NOMO-1 treated with DMSO at 0.1 percent for 48 hours (cell line): Measurements from ENCODE around the gene MYRIP.

Source experiments
- DNase-seq: peaks from one replicate; lab custom pipeline; 2025; ENCODE audit not compliant: unreplicated experiment; lab: John Stamatoyannopoulos, UW

MYRIP gene

DNA sequence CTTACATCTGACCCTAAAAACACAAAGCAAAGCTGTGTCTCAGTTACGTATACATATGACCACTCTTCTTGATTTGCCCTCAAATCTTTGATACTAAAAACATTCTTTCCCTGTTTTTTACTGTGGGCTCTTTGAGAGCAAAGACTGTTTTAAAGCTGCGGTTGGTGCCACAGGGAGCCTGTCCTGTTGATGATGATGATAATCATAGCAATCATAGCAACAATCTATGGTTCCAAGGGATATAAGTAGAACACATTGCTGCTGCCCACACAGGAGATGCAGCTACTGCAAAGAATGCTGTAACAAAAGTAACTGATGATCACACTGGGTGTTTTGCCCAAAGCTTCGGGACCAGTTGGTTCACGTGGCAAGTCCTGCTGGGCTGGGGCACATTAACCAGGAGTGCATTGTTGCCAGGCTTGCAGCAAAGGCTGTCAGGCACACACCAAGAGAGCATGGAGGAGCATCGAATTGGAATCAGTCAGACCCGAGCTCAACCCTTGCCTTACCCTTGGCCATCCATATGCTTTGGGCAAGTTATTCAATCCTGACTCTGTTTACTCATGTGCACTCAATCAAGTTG lies 368.7 kb downstream of the MYRIP start:
- no peak for DNase-seq

DNA sequence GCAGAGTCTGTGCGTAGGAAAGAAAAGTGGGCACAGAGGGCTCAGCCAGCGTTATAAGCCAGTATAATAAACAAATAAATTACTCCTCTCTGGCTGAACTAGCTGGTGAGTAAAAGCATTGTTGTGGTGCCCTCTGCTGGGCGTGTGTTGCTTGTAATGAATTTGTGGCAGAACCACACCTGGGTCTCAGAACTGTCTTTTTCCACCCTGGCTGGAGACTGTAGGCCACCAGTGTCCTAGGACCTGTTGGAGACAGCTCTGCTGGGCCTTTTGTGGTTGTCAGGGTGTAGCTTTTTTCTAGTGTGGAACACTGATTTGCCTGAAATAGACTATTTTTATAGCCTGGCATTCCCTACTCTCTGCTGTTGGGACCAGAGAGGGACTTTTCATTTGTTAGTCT lies 369.6 kb downstream of the MYRIP start:
- peak; percentile 38 for DNase-seq

DNA sequence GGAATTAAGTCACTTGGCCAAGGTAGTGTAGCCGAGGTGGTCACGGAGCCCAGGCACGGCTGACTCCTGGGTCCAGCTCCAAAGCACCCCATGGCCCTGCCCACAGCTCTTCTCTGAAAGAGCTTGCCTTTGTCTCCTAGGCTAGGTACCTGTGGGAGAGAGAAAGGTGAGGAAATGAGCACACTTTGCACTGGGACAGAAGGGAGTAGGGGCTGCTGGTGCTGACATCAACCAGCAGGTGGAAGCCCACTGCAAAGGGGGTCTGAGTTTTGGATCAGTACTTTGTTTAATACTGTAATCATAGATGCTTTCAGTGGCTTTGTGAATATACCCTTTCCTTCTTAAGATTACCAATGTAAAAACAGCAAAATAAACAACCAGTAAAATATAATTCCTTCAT lies 371.8 kb downstream of the MYRIP start:
- no peak for DNase-seq

DNA sequence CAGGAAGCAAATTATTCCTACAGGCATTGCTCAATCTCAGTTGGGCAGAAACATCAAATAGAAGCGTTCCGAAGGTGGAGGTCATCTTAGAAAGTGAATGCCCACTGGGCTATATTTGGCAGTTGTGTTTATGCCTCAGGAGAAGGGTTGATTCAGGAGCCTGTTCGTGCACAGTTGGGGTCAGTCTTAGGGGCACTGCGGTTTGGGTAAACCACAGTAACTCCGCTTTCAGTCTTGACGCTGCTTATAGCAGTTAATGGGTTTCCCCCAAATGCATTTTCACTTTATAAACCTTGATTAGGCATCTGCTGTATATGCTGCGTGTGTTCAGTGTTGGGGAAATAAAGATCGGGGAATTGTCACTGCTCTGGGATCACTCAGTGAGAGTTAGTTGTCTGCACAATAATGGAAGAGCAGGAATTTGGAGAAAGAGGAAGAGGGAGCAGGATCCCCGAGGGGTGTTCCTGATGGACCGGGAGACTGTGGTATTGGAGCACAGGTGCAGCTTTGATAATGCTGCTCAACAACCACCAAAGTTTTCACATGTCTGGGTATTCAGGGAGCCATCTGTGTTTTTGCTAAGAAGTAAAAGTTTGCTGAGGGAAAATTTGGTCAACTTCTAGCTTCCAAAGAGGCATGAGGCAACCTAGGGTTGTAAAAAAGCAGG lies 375.8 kb downstream of the MYRIP start:
- DNase-seq = peak; percentile 32

DNA sequence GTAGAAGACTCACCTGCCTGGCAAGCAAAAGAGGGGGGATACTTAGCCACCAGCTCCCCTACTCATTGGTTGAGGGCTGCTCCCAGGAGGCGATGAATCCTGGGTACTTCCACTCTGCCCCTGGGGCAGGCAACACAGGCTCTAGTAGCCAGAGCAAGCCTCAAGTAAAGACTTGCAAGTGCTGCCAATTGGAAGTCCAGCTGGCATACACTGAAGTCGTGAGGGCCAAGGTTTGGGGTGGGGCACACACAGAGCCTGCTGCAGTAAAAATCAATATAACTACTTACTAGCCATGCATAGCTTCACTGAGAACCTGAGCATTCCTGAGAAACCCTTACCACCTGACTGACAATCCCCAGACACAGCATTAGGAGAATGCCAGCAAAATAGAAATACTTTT lies 377.1 kb downstream of the MYRIP start:
- DNase-seq = no peak

DNA sequence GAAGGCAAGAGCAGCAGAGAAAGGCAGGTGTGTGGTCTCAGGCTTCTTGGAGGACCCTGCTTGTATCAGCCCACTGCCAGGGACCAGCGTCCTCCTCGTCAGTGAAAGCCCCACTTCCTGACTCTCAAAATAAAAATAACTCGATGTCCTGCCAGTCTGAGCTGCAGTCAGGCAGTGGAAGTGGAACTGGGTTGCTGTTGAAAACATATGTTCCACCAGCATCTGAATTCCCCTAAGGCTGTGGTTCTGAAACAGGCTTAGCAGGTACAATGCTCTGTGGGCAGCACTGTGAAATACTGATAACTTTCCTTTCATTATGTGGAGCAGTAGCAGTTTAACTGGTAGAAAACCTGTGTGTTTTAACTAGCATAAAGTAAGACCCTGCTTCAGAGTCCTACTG lies 378.5 kb downstream of the MYRIP start:
- DNase-seq = no peak

DNA sequence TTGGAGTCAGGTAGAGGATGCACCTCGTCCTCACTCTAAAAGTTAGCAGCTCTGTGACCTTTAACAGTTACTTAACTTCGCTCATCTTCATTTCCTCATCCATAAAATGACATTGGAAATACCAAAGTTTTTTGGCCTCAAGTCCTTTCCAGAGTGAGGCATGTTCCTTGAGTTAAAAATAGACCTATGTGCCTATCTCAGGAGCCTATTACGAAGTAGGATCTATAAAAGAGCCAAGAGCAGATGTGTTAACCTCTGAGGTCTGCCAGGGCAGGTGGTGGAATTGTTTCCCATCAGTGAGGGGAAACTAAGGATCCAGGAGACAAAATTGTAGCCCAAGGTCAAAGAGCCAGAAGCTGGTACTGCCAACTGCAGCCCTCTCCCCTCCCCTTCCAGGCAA lies 379.7 kb downstream of the MYRIP start:
- DNase-seq = no peak

DNA sequence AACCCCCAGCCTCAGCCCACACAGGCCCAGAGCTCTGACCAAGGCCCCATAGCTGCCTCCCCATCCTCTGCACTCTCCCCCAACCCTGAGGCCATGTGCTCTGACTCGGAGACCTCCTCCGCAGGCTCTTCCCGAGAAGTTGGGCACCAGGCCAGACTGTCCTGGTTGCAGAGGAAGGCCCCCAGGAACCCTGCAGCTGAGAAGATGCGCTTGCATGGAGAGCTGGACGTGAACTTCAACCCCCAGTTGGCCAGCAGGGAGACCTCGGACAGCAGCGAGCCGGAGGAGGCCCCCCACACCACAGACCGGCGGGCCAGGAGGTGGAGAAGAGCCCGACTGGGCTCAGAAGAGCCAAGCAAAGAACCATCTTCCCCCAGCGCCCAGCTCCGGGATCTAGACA lies 380.6 kb downstream of the MYRIP start:
- no peak for DNase-seq

DNA sequence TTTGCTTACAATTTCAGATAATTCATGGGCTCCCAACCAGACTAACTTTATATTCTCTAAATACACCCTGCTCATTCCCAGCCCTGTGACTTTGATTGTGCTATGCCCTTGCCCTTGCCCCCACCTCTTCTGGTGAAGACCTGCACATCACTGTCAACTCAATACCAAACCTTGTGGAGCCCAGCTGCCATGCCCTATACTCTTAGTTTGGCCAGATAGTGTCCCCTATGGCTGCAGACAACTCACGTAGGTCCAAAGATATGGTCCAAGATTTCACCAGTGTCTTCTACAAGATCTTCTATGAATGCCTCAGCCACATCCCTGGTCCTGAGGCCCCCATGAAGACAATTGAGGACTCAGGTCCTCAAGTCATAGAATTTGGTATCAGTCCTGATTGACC lies 381.8 kb downstream of the MYRIP start:
- DNase-seq = no peak

DNA sequence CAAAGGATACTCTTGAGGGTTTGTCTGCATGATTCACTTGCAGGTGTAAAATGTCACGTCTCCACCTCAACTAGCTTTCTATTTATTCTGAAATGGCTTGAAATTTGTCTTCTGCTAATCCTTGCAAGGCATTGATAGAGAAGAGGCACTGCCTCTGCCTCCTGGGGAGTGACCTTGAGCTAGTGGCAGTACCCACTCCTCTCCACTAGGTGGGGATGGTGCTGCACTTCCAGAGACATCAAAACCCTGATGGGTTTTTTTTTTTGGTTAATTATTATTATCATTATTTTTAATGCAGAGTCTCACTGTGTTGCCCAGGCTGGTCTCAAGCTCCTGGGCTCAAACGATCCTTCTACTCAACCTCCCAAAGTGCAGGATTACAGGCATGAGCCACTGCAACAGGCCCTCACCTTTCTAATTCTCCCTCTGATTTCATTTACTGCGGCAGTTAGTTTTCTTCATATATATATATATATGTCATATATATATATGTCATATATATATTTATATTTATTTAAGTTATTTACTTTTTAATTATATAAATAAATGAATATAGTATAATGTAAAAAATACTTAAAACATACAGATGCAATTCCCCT lies 382.5 kb downstream of the MYRIP start:
- DNase-seq = peak; percentile 35

DNA sequence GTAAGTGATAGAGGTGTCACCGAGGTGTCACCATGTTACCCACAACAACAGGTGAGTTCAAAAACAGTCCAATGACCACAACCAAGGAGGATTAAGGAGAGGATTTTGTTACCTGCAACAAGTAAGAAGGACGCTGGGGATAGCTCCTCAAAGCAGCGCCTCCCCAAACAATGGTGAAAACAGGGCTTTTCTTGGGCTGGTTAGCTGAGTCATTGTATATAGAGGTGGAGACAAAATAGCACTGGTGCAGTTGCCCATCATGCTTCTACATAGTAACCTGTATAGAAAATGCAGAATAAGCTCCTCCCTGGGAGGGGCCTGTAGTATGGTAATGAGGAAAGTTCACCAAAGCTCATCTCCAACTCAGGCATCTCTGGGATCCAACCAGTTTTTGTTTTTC lies 383.2 kb downstream of the MYRIP start:
- peak; percentile 13 for DNase-seq

DNA sequence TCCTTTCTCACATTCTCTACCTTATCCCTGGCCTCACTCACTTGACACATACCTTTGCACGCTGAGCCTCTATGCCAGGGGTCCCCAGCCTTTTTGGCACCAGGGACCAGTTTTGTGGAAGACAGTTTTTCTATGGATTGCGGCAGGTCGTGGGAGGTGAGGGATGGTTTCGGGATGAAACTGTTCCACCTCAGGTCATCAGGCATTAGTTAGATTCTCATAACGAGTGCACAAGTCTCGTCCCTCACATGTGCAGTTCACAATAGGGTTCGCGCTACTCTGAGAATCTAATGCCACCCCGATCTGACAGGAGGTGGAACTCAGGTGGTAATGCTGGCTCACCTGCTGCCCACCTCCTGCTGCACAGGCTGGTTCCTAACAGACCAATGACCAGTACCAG lies 387.6 kb downstream of the MYRIP start:
- DNase-seq = no peak

DNA sequence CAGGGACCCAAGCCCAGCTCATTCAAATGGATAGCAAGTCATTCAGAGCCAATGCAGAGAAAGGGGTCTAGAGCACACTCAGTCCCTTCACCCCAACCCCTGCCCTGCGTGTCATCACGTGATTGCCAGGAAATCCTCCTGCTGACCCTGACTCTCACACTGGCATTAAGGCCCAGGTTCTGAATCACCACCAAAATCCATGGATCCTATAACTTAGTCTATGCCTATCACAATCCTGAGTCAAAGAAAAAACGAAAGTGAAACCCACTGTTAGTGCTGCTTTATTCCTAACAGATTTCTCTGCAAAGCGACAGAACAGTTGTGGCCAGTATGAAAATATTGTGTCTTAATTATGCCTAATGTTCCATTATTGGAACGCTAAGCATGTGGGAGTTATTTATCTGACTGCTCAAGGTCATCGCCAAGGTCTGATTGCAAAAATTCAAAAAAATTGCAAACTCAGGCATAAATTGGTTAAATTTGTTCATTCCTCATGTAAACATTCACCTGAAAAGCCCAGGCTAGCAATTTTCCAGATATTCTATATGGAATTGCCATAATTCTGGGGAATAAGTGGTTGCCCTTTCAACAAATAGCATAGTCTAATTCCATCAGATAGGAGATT lies 391.4 kb downstream of the MYRIP start:
- no peak for DNase-seq

DNA sequence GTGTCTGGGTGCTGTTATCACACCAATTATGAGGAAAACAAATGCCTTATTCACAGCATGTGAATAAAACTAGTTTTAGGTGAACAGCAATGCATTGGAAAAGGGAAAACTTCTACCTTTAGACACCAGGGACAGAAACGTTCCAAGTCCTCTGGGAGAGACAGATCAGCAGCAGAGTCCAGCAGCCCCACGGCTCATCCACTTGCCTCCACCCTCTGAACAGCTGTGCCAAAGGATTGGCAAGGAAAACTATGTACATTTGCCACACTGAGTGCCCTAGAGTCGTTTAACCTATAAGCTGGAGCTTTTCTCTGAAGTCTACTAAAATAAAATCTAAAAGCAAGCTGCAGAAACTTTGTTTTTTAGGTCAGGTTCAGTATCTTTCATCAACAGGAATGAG lies 392.4 kb downstream of the MYRIP start:
- DNase-seq = no peak

DNA sequence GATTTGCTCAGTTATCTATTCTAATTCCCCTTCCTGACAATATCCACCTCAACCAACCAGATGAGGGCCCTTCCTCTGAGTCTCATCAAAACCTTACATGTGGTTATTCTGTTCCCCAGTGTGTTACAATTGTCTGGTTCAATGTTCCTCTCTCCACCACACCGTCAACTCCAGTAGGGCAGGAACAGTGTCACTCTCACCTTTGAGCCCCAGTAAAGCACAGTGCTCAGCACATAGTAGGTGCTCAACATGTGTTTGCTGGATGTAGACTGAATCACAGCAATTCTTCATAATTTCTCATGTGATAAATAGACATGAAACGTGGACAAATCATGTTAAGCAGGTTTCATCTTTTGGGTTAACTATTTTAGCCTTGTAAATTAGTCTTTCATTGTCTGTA lies 397.1 kb downstream of the MYRIP start:
- DNase-seq = no peak

DNA sequence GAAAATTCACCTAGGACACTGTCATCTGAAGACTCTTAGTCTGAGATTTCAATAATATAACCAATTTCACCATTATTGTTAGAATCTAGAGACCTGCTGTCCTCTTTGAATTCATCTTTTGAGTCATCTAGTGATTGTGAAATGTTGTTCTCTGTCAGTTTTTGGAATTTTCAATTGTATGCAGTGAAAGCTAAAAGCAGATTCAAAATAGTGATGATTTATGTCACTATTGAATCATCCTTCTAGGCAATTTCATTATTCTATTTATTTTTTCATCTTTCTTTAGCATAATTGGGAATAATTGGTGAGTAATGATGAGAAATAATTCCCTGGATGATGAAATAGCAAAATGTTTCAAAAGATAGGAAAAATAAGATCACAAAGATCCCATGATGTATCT lies 398.4 kb downstream of the MYRIP start:
- DNase-seq = no peak

DNA sequence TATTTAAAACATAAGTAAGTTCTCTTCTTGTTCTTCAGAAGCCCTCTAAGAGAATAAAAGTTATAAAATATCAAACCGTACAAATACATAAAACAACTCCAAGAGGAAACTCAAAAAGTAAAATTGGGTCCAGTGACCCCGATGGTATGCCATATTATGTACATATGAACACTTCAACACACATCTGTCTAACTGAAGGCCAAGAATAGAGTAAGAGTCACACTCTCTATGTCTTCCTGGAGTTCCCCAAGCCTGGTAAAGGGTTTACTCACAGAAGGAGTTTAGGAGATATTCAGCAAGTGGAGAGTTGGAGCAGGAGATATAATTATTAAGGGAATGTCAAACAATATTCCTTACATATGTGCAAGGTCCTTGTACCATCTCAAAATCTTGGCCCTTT lies 398.8 kb downstream of the MYRIP start:
- DNase-seq = no peak

DNA sequence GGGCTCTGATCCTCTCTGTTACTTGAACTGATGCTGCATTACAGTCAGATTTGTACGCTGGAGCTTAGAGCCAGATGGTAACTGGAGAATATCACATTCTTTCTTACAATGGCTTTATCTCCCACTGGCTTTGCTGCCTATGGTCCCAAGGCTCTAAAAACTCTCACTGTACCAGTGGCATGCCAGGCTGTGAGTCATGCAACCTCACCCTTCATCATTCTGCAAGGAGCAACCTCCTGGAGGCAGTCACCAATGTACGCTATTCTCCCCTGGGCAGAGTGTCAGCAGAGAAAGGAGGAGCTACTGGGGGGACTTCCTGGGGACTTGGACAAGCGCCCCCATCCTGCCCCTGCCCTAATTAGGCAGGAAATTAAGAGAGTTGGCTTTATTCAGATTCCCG lies 402.2 kb downstream of the MYRIP start:
- DNase-seq = no peak

DNA sequence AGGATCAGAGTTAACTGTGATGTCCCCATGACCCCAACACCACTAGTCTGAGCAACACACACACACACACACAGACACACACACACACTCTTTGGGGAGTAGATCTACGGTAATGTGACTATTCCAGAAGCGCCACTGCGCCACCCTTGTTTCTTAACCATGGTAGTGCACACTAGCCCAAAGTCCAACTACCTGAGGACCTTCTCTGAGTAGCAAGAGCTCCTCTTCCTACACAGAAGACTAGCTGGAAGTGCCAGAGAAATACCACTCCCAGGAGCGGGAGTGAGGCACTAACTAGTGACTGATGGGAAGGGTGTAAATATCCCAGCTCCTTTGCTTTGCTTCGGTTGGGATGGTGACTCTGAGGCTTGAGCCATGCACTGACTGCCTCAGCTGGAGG lies 404.1 kb downstream of the MYRIP start:
- no peak for DNase-seq

DNA sequence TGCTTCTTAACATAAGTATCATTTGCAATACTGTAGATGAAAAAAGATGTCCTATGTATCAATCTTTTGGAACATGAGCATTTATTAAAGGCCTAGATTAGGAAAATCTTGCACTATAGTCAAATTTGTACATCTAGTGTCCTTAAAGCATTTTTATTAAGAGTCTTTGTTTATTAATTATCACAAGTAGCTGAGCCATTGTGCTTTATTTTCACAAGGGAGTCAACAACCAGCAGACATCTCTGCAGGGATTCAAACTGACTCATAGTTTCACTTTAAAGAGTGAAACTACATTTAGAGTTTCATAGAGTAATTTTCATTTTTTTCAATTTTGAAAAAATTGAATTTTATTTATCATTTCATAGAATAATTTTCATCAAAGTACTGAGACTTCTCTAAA lies 405.6 kb downstream of the MYRIP start:
- no peak for DNase-seq

DNA sequence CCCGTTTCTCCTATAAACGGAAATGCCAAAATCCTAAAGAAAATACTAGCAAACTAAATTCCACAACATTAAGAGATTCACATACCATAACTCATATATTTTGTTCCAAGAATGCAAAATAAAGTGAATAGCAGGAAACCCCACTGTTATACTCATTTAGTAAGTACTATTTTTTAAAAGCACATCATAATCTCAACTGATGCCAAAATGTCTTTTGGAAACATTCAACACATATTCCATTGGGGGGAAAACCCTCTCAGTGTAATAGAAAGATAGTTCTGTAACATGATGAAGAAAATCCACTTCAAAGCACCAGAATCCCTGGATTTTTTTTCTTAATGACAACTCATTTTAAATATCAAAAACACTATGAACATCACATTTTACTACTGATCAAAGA lies 407.1 kb downstream of the MYRIP start:
- DNase-seq = no peak

DNA sequence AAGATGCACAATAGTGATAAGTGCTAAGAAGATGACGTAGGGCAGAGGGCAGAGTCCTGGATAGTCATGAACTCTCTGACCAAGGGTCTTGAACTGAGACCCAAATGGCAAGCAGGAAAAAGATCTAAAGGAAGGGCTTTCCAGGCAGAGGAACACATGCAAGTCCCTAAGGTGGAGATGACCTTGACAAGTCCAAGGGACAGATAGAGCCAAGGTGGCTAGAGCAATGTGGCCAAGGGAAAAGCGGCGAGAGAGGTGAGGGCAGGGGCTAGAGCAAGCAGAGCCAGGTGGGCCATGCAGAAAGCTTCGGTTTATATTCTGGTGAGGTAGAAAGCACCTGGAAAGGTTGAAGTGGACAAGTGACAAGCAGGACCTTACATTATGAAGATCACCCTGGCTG lies 414.4 kb downstream of the MYRIP start:
- no peak for DNase-seq
